ENCODE measurements around the gene HTR4.

- TF ChIP-seq CTCF (IDR thresholded peaks at IDR 0.05; ENCODE audit: poor library complexity, severe bottlenecking) (no peak), REST (IDR thresholded peaks at IDR 0.05; ENCODE audit: borderline replicate concordance) (no peak)
Measured at GRCh38 chr5:148507648-148508047, 146.7 kb downstream of the HTR4 start.

All from neural cell (in vitro differentiated cells).